ENCODE measurements around the gene LRRC75A. TPM values are rescaled to one million over a fixed set of nuclear protein-coding genes. Genes with fewer than 3 reads are reported as not detected.

Gene LRRC75A
- total RNA-seq, 1 experiment from 2014 or later: 22.9 TPM

- ChIA-PET POLR2A (no interaction called here), CTCF (no interaction called here)
- Mint-ChIP-seq H3K27me3 (ENCODE audit: low read depth) (no peaks in the 10 kb centered on the region), H3K4me3 (no peak overlapping the region), H3K27ac (peak overlapping the region; percentile 60), H3K4me1 (peaks cover 70% of the 10 kb centered on the region), H3K36me3 (no peaks in the 10 kb centered on the region), H3K9me3 (no peaks in the 10 kb centered on the region)
- ATAC-seq: no peak
- no peak for DNase-seq (ENCODE audit: low spot score)
- TF ChIP-seq RORB (CRISPR knock-in tag; IDR thresholded peaks at IDR 0.05) (no peak), MXD4 (CRISPR knock-in tag; IDR thresholded peaks at IDR 0.05; ENCODE audit: borderline replicate concordance) (no peak), ZNF416 (CRISPR knock-in tag; IDR thresholded peaks at IDR 0.05) (no peak), RELA (CRISPR knock-in tag; IDR thresholded peaks at IDR 0.05; ENCODE audit: borderline replicate concordance) (no peak), ESRRA (CRISPR knock-in tag; IDR thresholded peaks at IDR 0.05; ENCODE audit: borderline replicate concordance) (no peak), GABPB1 (CRISPR knock-in tag; IDR thresholded peaks at IDR 0.05) (no peak), ATF1 (CRISPR knock-in tag; IDR thresholded peaks at IDR 0.05) (no peak), SMAD4 (CRISPR knock-in tag; IDR thresholded peaks at IDR 0.05) (no peak), ELF4 (CRISPR knock-in tag; IDR thresholded peaks at IDR 0.05; ENCODE audit: low read depth) (no peak), ARID4B (CRISPR knock-in tag; IDR thresholded peaks at IDR 0.05; ENCODE audit: borderline replicate concordance) (no peak), FOXJ3 (CRISPR knock-in tag; IDR thresholded peaks at IDR 0.05; ENCODE audit: borderline replicate concordance) (no peak), ZNF423 (CRISPR knock-in tag; IDR thresholded peaks at IDR 0.05) (no peak), TEAD4 (CRISPR knock-in tag; IDR thresholded peaks at IDR 0.05) (no peak), PRDM15 (CRISPR knock-in tag; IDR thresholded peaks at IDR 0.05) (no peak)
Observed at GRCh38 chr17:16483021-16483645, 8.9 kb downstream of the LRRC75A start.

- ChIA-PET POLR2A (interaction anchor here (0.6 kb wide), 1 partner anchor 43 kb away, joined by 3 read pairs; no protein-coding TSS in a partner anchor), CTCF (interaction anchor here (0.6 to 1.1 kb wide), 2 partner anchors 29 to 43 kb away, joined by 3 to 4 read pairs; no protein-coding TSS in a partner anchor)
- no peaks in the 10 kb centered on the region for H3K9me3 Mint-ChIP-seq
- ATAC-seq (no peak), DNase-seq (ENCODE audit: low spot score) (no peak)
- peaks cover 70% of the 10 kb centered on the region for H3K4me1 Mint-ChIP-seq
- H3K27ac Mint-ChIP-seq: no peak overlapping the region
- TF ChIP-seq ARID4B (CRISPR knock-in tag; IDR thresholded peaks at IDR 0.05; ENCODE audit: borderline replicate concordance) (no peak), ZNF232 (CRISPR knock-in tag; IDR thresholded peaks at IDR 0.05) (no peak), ZNF281 (CRISPR knock-in tag; IDR thresholded peaks at IDR 0.05) (no peak), SOX15 (CRISPR knock-in tag; IDR thresholded peaks at IDR 0.05) (no peak), GABPB1 (CRISPR knock-in tag; IDR thresholded peaks at IDR 0.05) (no peak), NFYB (CRISPR knock-in tag; conservative IDR thresholded peaks at IDR 0.05; ENCODE audit: low read depth) (no peak)
- H3K27me3 Mint-ChIP-seq (ENCODE audit: low read depth): no peaks in the 10 kb centered on the region
- no peaks in the 10 kb centered on the region for H3K36me3 Mint-ChIP-seq
- H3K4me3 Mint-ChIP-seq: no peak overlapping the region
Observed at GRCh38 chr17:16482253-16482652, 9.7 kb downstream of the LRRC75A start.
